22Rv1 (cell line): ENCODE measurements around the gene SNIP1.
"Not testable (repeated sequence)": the region's sequence is repeated elsewhere in the genome, so short reads cannot be mapped to it uniquely, and the experiment has no call there.

Source experiments
- H3K27ac ChIP-seq: fragments of 450-650 bp; 2 replicates; pipeline ENCODE4 v1.5.1; 2017
- CTCF ChIP-seq: fragments of 450-650 bp; IDR thresholded peaks from 2 replicates; pipeline ENCODE4 v1.5.1; 2017; ENCODE audit warnings: mild to moderate bottlenecking
- ZFX ChIP-seq: fragments of 450-650 bp; IDR thresholded peaks from 2 replicates; pipeline ENCODE4 v1.6.1; 2017; ENCODE audit warnings: antibody characterized with exemption, borderline replicate concordance

The SNIP1 gene

GRCh38 chr1:37556712-37557196 is 2.7 kb upstream of the SNIP1 start, which contains the start of gene DNALI1:
TSS of gene DNALI1 (plus strand) at chr1:37556940. CDS start at chr1:37556995, 55 bp downstream.
- no peak for TF ChIP-seq ZFX
- no peak for TF ChIP-seq CTCF
- H3K27ac ChIP-seq = peak within 1 kb of the TSS; percentile 64

- peak overlapping the region; percentile 70 for H3K27ac ChIP-seq
- TF ChIP-seq CTCF (no peak), ZFX (no peak)
Observed at GRCh38 chr1:37553598-37553926, 531 bp downstream of the SNIP1 start.

- no peak overlapping the region for H3K27ac ChIP-seq
- TF ChIP-seq CTCF = no peak
- no peak for TF ChIP-seq ZFX
Observed at GRCh38 chr1:37549341-37549740, 4.8 kb downstream of the SNIP1 start.

GRCh38 chr1:37545019-37545418 is 9.1 kb downstream of the SNIP1 start:
- TF ChIP-seq CTCF (no peak), ZFX (no peak)
- H3K27ac ChIP-seq = no peak overlapping the region

- no peak for TF ChIP-seq ZFX
- TF ChIP-seq CTCF = no peak
- H3K27ac ChIP-seq = no peak overlapping the region
Observed at GRCh38 chr1:37544530-37544929, 9.6 kb downstream of the SNIP1 start.

- TF ChIP-seq CTCF (no peak), ZFX (no peak)
- no peak overlapping the region for H3K27ac ChIP-seq
Observed at GRCh38 chr1:37540036-37540785, 13.9 kb downstream of the SNIP1 start.

GRCh38 chr1:37539154-37539553 is 14.9 kb downstream of the SNIP1 start:
- H3K27ac ChIP-seq = not testable (repeated sequence)

GRCh38 chr1:37537378-37537777 is 16.7 kb downstream of the SNIP1 start:
- TF ChIP-seq CTCF (no peak), ZFX (no peak)
- peak overlapping the region; percentile 43 for H3K27ac ChIP-seq
